H9 (cell line): ENCODE data around the gene VIT. TPM values are rescaled to one million over a fixed set of nuclear protein-coding genes. Genes with fewer than 3 reads are reported as not detected.

Experiments used
- DNase-seq: peaks from one replicate; pipeline ENCODE4 v3.0.0-alpha.2; 2017
- H2AFZ ChIP-seq: one replicate; pipeline ENCODE4 v1.6.1; 2013; ENCODE audit warnings: mild to moderate bottlenecking, low read length, control low read depth, moderate library complexity
- H2AK5ac ChIP-seq: 2 replicates; pipeline ENCODE4 v1.6.1; 2013; ENCODE audit warnings: low read length, control low read depth, mixed read lengths; ENCODE audit not compliant: insufficient read length
- H2BK120ac ChIP-seq: one replicate; pipeline ENCODE4 v1.6.1; 2013; ENCODE audit warnings: low read depth, mild to moderate bottlenecking, low read length, control low read depth, inconsistent platforms; ENCODE audit not compliant: poor library complexity, severe bottlenecking
- H2BK12ac ChIP-seq: 2 replicates; pipeline ENCODE4 v1.6.1; 2013; ENCODE audit warnings: low read length, control low read depth, mixed read lengths, low read depth; ENCODE audit not compliant: insufficient read length
- H2BK15ac ChIP-seq: 2 replicates; pipeline ENCODE4 v1.6.1; 2013; ENCODE audit warnings: low read depth, low read length, control low read depth
- H2BK20ac ChIP-seq: one replicate; pipeline ENCODE4 v1.6.1; 2013; ENCODE audit warnings: low read depth, mild to moderate bottlenecking, low read length, control low read depth, inconsistent platforms; ENCODE audit not compliant: poor library complexity, severe bottlenecking
- H2BK5ac ChIP-seq: 2 replicates; pipeline ENCODE4 v1.6.1; 2013; ENCODE audit warnings: low read length, control low read depth, mixed read lengths; ENCODE audit not compliant: insufficient read length
- H3K14ac ChIP-seq: 2 replicates; pipeline ENCODE4 v1.6.1; 2013; ENCODE audit warnings: low read length, control low read depth; ENCODE audit not compliant: insufficient read depth
- H3K18ac ChIP-seq: 2 replicates; pipeline ENCODE4 v1.6.1; 2013; ENCODE audit warnings: low read depth, mild to moderate bottlenecking, mixed read lengths, low read length, control low read depth; ENCODE audit not compliant: insufficient read length
- H3K23ac ChIP-seq: 2 replicates; pipeline ENCODE4 v1.6.1; 2013; ENCODE audit warnings: low read length, control low read depth, mixed read lengths, low read depth; ENCODE audit not compliant: insufficient read length
- H3K23me2 ChIP-seq: 2 replicates; pipeline ENCODE4 v1.6.1; 2013; ENCODE audit warnings: low read depth, mild to moderate bottlenecking, mixed read lengths, low read length, control low read depth; ENCODE audit not compliant: insufficient read length, poor library complexity, severe bottlenecking
- H3K27ac ChIP-seq: 2 replicates; pipeline ENCODE4 v1.5.1; 2013; ENCODE audit warnings: low read length, control low read depth, mixed read lengths, low read depth; ENCODE audit not compliant: insufficient read length
- H3K27me3 ChIP-seq: 2 replicates; pipeline ENCODE4 v1.6.1; 2013; ENCODE audit warnings: low read length, control low read depth, inconsistent platforms; ENCODE audit not compliant: insufficient read depth
- H3K4ac ChIP-seq: 2 replicates; pipeline ENCODE4 v1.6.1; 2013; ENCODE audit warnings: low read depth, mild to moderate bottlenecking, control low read depth, inconsistent platforms, low read length, moderate library complexity
- H3K4me1 ChIP-seq: 2 replicates; pipeline ENCODE4 v1.6.1; 2013; ENCODE audit warnings: low read length, control low read depth, inconsistent platforms; ENCODE audit not compliant: insufficient read depth
- H3K4me2 ChIP-seq: 2 replicates; pipeline ENCODE4 v1.6.1; 2013; ENCODE audit warnings: low read length, control low read depth, mixed read lengths; ENCODE audit not compliant: insufficient read length, insufficient read depth
- H3K56ac ChIP-seq: 2 replicates; pipeline ENCODE4 v1.6.1; 2013; ENCODE audit warnings: low read depth, mild to moderate bottlenecking, mixed read lengths, low read length, control low read depth; ENCODE audit not compliant: insufficient read length
- H3K79me1 ChIP-seq: 2 replicates; pipeline ENCODE4 v1.6.1; 2013; ENCODE audit warnings: low read depth, mild to moderate bottlenecking, moderate library complexity, low read length, control low read depth, inconsistent platforms; ENCODE audit not compliant: insufficient read depth, poor library complexity, severe bottlenecking
- H3K79me2 ChIP-seq: 2 replicates; pipeline ENCODE4 v1.6.1; 2013; ENCODE audit warnings: low read length, control low read depth, inconsistent platforms; ENCODE audit not compliant: insufficient read depth
- H3K9ac ChIP-seq: 2 replicates; pipeline ENCODE4 v1.6.1; 2013; ENCODE audit warnings: low read length, control low read depth, mixed read lengths; ENCODE audit not compliant: insufficient read length; ENCODE audit errors: extremely low read depth
- H3K9me3 ChIP-seq: one replicate; pipeline ENCODE4 v1.6.1; 2013; ENCODE audit warnings: low read depth, low read length, inconsistent platforms; ENCODE audit not compliant: control insufficient read depth
- H3T11ph ChIP-seq: one replicate; pipeline ENCODE4 v1.6.1; 2013; ENCODE audit warnings: mild to moderate bottlenecking, low read length, control low read depth, inconsistent platforms
- H4K20me1 ChIP-seq: one replicate; pipeline ENCODE4 v1.6.1; 2013; ENCODE audit not compliant: control insufficient read depth, insufficient read length, insufficient read depth
- H4K5ac ChIP-seq: 2 replicates; pipeline ENCODE4 v1.6.1; 2013; ENCODE audit warnings: low read depth, mild to moderate bottlenecking, mixed read lengths, low read length, control low read depth; ENCODE audit not compliant: insufficient read length
- H4K8ac ChIP-seq: replicated peaks from 2 replicates; pipeline ENCODE4 v1.6.1; 2013; ENCODE audit warnings: low read length, control low read depth, mixed read lengths, low read depth; ENCODE audit not compliant: insufficient read length
- H4K91ac ChIP-seq: 2 replicates; pipeline ENCODE4 v1.6.1; 2013; ENCODE audit warnings: low read depth, mild to moderate bottlenecking, moderate library complexity, mixed read lengths, low read length, control low read depth; ENCODE audit not compliant: insufficient read length
- H3K27ac Mint-ChIP-seq, 3 experiments: 2 replicates in 2 of 3; 3 replicates in 1 of 3; pipeline ENCODE4 v1.8.0; 2020 to 2021; ENCODE audit warnings: mixed read lengths in 3 of 3, mild to moderate bottlenecking in 1 of 3, moderate library complexity in 1 of 3
- H3K27me3 Mint-ChIP-seq: 2 replicates; pipeline ENCODE4 v1.8.0; 2021; ENCODE audit warnings: low read depth, mild to moderate bottlenecking, moderate library complexity, mixed read lengths
- H3K36me3 Mint-ChIP-seq, 3 experiments: 2 replicates in 2 of 3; 3 replicates in 1 of 3; pipeline ENCODE4 v1.8.0; 2020 to 2021; ENCODE audit warnings: low read depth in 3 of 3, mixed read lengths in 3 of 3; ENCODE audit not compliant: insufficient read depth in 1 of 3
- H3K4me1 Mint-ChIP-seq, 2 experiments: 2 replicates each; pipeline ENCODE4 v1.8.0; 2020; ENCODE audit warnings: mixed read lengths in 2 of 2
- H3K4me3 Mint-ChIP-seq, 2 experiments: 2 replicates in 1 of 2; 3 replicates in 1 of 2; pipeline ENCODE4 v1.8.0; 2020 to 2021; ENCODE audit warnings: mild to moderate bottlenecking in 2 of 2, mixed read lengths in 2 of 2, moderate library complexity in 1 of 2
- H3K9me3 Mint-ChIP-seq, 2 experiments: 2 replicates in 1 of 2; 3 replicates in 1 of 2; pipeline ENCODE4 v1.8.0; 2020; ENCODE audit warnings: mild to moderate bottlenecking in 2 of 2, mixed read lengths in 2 of 2, moderate library complexity in 1 of 2
- CTCF ChIP-seq: fragments of 200-600 bp; sonication (generic); conservative IDR thresholded peaks from 3 replicates; pipeline ENCODE4 v1.8.0; 2021; ENCODE audit warnings: antibody characterized with exemption, mild to moderate bottlenecking
- WGBS: extraction: QIAGEN DNeasy Blood & Tissue Kit; methylation state at CpG from one replicate; pipeline ENCODE4 v1.1.7; 2013; ENCODE audit warnings: missing lambda C conversion rate, low lambda C conversion rate, mixed read lengths; ENCODE audit not compliant: insufficient read length; ENCODE audit errors: extremely low coverage; 5-methylcytosine and 5-hydroxymethylcytosine counted together
- total RNA-seq: library from RNA; stranded (reverse); gene quantifications from 2 replicates; pipeline ENCODE4 v1.2.1, GENCODE V29; 2021

Gene VIT
- total RNA-seq, 1 experiment from 2014 or later, result 0.15 TPM

GRCh38 chr2:36663851-36664695, 32.4 kb upstream of the VIT start:
- Histone ChIP-seq H4K20me1 (no peaks in the 10 kb centered on the region), H3K4me2 (peak overlapping the region; percentile 21), H3K23me2 (no peaks in the 10 kb centered on the region), H2BK20ac (no peak overlapping the region), H3T11ph (no peak overlapping the region), H3K9me3 (no peaks in the 10 kb centered on the region), H2BK5ac (no peak overlapping the region), H4K8ac (no peak overlapping the region), H2BK15ac (no peak overlapping the region), H3K18ac (no peak overlapping the region), H2BK12ac (no peak overlapping the region), H3K27ac (no peak overlapping the region), H4K91ac (no peak overlapping the region), H3K9ac (no peak overlapping the region), H3K4ac (no peak overlapping the region), H4K5ac (no peak overlapping the region), H3K4me1 (no peaks in the 10 kb centered on the region), H3K79me2 (no peaks in the 10 kb centered on the region), H3K23ac (no peak overlapping the region), H3K79me1 (no peaks in the 10 kb centered on the region), H2AK5ac (no peak overlapping the region), H3K27me3 (no peaks in the 10 kb centered on the region), H3K56ac (no peak overlapping the region), H2AFZ (no peak overlapping the region), H3K14ac (no peak overlapping the region), H2BK120ac (no peak overlapping the region)
- Mint-ChIP-seq H3K27ac (no peak overlapping the region), H3K27me3 (no peaks in the 10 kb centered on the region), H3K36me3 (no peaks in the 10 kb centered on the region), H3K4me1 (peaks cover 11 to 13% of the 10 kb centered on the region in 2 experiments), H3K4me3 (no peak overlapping the region), H3K9me3 (peaks cover 2 to 3% of the 10 kb centered on the region in 2 experiments; a peak in 2 of 5 replicates)
- WGBS, result 100% methylated on average over 1 of the region's 12 CpGs
- DNase-seq, result peak; percentile 36
- TF ChIP-seq CTCF, result peak; percentile 93
